Measurements from ENCODE around the gene NUDT9. TPM values are rescaled to one million over a fixed set of nuclear protein-coding genes. Genes with fewer than 3 reads are reported as not detected.

NUDT9 gene
- polyA plus RNA-seq, 1 of the 3 experiments (the other 2 are of a cell fraction) = 21.8 TPM

DNA sequence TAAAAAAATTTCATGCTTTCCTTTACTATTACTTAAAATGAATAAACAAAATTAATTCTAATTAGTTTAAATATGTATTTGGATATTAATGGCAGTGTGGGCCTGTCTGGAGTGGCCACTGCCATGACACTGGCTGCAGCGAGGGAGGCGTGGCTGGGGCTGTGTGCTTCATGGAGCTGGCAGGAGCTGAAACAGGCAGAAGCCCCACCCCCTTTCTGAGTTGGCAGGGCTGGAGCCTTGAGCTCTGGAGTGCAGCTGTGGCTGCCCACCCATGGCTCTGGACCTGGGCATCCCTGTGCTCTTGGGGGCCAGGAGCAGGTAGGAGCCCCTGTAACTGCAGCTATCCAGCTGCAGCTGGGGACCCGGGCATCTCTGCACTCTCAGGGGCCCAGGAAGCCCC is 23.2 kb upstream of the NUDT9 start:
- H3F3A ChIP-seq (replicated peaks; ENCODE audit: insufficient read depth) = no peaks in the 10 kb centered on the region
- no peaks in the 10 kb centered on the region for H3K27me3 ChIP-seq (ENCODE audit: insufficient read depth)
- peak; percentile 39 for DNase-seq
- POLR2A ChIA-PET = interaction anchor here (0.9 kb wide), 1 partner anchor 8 kb away, joined by 5 read pairs; the partner anchor contains the start of gene HSD17B11
- H3K9ac ChIP-seq = no peak overlapping the region
- H4K20me1 ChIP-seq (ENCODE audit: insufficient read depth) = no peaks in the 10 kb centered on the region
- no peak overlapping the region for H3K4me2 ChIP-seq
- no peaks in the 10 kb centered on the region for H3K36me3 ChIP-seq (replicated peaks in 1 of 2; ENCODE audit: control insufficient read depth in 1 of 2, insufficient read depth in 2 of 2, low read length in 1 of 2)
- H3K9me2 ChIP-seq = no peaks in the 10 kb centered on the region
- 100% methylated on average over 2 of the region's 3 CpGs for WGBS (ENCODE audit: low lambda C conversion rate)
- TF ChIP-seq EP300 (IDR thresholded peaks at IDR 0.05; ENCODE audit: borderline replicate concordance in 1 of 2, low read depth in 1 of 2, low read length in 1 of 2) = no peak
- H3K4me1 ChIP-seq (ENCODE audit: control insufficient read depth in 1 of 2, insufficient read depth in 2 of 2, low read depth in 1 of 2, low read length in 1 of 2) = no peaks in the 10 kb centered on the region; a peak in 1 of 4 replicates
- no peak overlapping the region for H3K4me3 ChIP-seq (ENCODE audit: low read depth in 2 of 2, low read length in 1 of 2)
- H3K27ac ChIP-seq (ENCODE audit: low read depth in 2 of 2, low read length in 1 of 2) = no peak overlapping the region
- CTCF ChIA-PET = interaction anchor here (2.2 kb wide), 1 partner anchor 23 kb away, joined by 8 read pairs; no protein-coding TSS in a partner anchor
- H3K79me2 ChIP-seq (ENCODE audit: insufficient read depth) = no peaks in the 10 kb centered on the region
- H3K9me3 ChIP-seq = no peaks in the 10 kb centered on the region; the same call in 1 of the 2 replicates
- H2AFZ ChIP-seq (ENCODE audit: low read depth) = no peak overlapping the region

DNA sequence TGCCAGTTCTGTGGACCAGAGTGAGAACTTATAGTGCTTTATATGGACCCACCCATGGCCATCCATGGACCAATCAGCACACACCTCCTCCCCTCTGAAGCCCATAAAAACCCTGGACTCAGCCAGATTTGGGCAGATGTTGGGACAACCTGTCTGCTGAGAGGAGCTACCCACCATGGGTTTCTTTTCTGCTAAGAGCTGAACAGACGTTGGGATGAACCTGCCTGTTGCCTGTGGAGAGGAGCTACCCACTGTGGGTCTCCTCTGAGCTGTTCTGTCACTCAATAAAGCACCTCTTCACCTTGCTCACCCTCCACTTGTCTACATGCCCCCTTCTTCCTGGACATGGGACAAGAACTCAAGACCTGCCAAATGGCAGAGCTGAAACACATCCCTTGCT is 22.4 kb upstream of the NUDT9 start:
- no peak for DNase-seq
- Histone ChIP-seq H3K36me3 (replicated peaks in 1 of 2; ENCODE audit: control insufficient read depth in 1 of 2, insufficient read depth in 2 of 2, low read length in 1 of 2) (no peaks in the 10 kb centered on the region), H3K9me3 (no peaks in the 10 kb centered on the region; the same call in 1 of the 2 replicates), H3F3A (replicated peaks; ENCODE audit: insufficient read depth) (no peaks in the 10 kb centered on the region), H3K27ac (ENCODE audit: low read depth in 2 of 2, low read length in 1 of 2) (no peak overlapping the region), H2AFZ (ENCODE audit: low read depth) (no peak overlapping the region), H3K27me3 (ENCODE audit: insufficient read depth) (no peaks in the 10 kb centered on the region), H3K9ac (no peak overlapping the region), H3K9me2 (no peaks in the 10 kb centered on the region), H4K20me1 (ENCODE audit: insufficient read depth) (no peaks in the 10 kb centered on the region), H3K4me3 (ENCODE audit: low read depth in 2 of 2, low read length in 1 of 2) (no peak overlapping the region), H3K4me2 (no peak overlapping the region), H3K4me1 (ENCODE audit: control insufficient read depth in 1 of 2, insufficient read depth in 2 of 2, low read depth in 1 of 2, low read length in 1 of 2) (no peaks in the 10 kb centered on the region; a peak in 1 of 4 replicates), H3K79me2 (ENCODE audit: insufficient read depth) (no peaks in the 10 kb centered on the region)
- CTCF ChIA-PET = interaction anchor here (1.2 to 2.2 kb wide), 2 partner anchors 24 to 65 kb away, joined by 3 to 8 read pairs; no protein-coding TSS in a partner anchor
- 25% methylated on average over 1 of the region's 1 CpG for WGBS (ENCODE audit: low lambda C conversion rate)
- POLR2A ChIA-PET = interaction anchor here (0.9 kb wide), 1 partner anchor 9 kb away, joined by 5 read pairs; the partner anchor contains the start of gene HSD17B11
- TF ChIP-seq, protein P1, sequence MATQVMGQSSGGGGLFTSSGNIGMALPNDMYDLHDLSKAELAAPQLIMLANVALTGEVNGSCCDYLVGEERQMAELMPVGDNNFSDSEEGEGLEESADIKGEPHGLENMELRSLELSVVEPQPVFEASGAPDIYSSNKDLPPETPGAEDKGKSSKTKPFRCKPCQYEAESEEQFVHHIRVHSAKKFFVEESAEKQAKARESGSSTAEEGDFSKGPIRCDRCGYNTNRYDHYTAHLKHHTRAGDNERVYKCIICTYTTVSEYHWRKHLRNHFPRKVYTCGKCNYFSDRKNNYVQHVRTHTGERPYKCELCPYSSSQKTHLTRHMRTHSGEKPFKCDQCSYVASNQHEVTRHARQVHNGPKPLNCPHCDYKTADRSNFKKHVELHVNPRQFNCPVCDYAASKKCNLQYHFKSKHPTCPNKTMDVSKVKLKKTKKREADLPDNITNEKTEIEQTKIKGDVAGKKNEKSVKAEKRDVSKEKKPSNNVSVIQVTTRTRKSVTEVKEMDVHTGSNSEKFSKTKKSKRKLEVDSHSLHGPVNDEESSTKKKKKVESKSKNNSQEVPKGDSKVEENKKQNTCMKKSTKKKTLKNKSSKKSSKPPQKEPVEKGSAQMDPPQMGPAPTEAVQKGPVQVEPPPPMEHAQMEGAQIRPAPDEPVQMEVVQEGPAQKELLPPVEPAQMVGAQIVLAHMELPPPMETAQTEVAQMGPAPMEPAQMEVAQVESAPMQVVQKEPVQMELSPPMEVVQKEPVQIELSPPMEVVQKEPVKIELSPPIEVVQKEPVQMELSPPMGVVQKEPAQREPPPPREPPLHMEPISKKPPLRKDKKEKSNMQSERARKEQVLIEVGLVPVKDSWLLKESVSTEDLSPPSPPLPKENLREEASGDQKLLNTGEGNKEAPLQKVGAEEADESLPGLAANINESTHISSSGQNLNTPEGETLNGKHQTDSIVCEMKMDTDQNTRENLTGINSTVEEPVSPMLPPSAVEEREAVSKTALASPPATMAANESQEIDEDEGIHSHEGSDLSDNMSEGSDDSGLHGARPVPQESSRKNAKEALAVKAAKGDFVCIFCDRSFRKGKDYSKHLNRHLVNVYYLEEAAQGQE (IDR thresholded peaks at IDR 0.05; ENCODE audit: low read depth, low read length) = no peak
- TF ChIP-seq, protein P2, sequence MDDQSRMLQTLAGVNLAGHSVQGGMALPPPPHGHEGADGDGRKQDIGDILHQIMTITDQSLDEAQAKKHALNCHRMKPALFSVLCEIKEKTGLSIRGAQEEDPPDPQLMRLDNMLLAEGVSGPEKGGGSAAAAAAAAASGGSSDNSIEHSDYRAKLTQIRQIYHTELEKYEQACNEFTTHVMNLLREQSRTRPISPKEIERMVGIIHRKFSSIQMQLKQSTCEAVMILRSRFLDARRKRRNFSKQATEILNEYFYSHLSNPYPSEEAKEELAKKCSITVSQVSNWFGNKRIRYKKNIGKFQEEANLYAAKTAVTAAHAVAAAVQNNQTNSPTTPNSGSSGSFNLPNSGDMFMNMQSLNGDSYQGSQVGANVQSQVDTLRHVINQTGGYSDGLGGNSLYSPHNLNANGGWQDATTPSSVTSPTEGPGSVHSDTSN (IDR thresholded peaks at IDR 0.05) = no peak
- TF ChIP-seq, protein P3, sequence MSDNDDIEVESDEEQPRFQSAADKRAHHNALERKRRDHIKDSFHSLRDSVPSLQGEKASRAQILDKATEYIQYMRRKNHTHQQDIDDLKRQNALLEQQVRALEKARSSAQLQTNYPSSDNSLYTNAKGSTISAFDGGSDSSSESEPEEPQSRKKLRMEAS (IDR thresholded peaks at IDR 0.05; ENCODE audit: low read depth) = no peak
- TF ChIP-seq, protein P4, sequence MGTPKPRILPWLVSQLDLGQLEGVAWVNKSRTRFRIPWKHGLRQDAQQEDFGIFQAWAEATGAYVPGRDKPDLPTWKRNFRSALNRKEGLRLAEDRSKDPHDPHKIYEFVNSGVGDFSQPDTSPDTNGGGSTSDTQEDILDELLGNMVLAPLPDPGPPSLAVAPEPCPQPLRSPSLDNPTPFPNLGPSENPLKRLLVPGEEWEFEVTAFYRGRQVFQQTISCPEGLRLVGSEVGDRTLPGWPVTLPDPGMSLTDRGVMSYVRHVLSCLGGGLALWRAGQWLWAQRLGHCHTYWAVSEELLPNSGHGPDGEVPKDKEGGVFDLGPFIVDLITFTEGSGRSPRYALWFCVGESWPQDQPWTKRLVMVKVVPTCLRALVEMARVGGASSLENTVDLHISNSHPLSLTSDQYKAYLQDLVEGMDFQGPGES (IDR thresholded peaks at IDR 0.05; ENCODE audit: low read depth, low read length) = no peak
- no peak for TF ChIP-seq SIN3A (IDR thresholded peaks at IDR 0.05; ENCODE audit: borderline replicate concordance, low read depth, low read length)
- no peak for TF ChIP-seq FOXJ3 (CRISPR knock-in tag; IDR thresholded peaks at IDR 0.05)
- no peak for TF ChIP-seq TCF12 (IDR thresholded peaks at IDR 0.05)
- TF ChIP-seq JUND (IDR thresholded peaks at IDR 0.05) = no peak
- TF ChIP-seq, protein P5, sequence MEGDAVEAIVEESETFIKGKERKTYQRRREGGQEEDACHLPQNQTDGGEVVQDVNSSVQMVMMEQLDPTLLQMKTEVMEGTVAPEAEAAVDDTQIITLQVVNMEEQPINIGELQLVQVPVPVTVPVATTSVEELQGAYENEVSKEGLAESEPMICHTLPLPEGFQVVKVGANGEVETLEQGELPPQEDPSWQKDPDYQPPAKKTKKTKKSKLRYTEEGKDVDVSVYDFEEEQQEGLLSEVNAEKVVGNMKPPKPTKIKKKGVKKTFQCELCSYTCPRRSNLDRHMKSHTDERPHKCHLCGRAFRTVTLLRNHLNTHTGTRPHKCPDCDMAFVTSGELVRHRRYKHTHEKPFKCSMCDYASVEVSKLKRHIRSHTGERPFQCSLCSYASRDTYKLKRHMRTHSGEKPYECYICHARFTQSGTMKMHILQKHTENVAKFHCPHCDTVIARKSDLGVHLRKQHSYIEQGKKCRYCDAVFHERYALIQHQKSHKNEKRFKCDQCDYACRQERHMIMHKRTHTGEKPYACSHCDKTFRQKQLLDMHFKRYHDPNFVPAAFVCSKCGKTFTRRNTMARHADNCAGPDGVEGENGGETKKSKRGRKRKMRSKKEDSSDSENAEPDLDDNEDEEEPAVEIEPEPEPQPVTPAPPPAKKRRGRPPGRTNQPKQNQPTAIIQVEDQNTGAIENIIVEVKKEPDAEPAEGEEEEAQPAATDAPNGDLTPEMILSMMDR (IDR thresholded peaks at IDR 0.05) = no peak
- TF ChIP-seq, protein P6, sequence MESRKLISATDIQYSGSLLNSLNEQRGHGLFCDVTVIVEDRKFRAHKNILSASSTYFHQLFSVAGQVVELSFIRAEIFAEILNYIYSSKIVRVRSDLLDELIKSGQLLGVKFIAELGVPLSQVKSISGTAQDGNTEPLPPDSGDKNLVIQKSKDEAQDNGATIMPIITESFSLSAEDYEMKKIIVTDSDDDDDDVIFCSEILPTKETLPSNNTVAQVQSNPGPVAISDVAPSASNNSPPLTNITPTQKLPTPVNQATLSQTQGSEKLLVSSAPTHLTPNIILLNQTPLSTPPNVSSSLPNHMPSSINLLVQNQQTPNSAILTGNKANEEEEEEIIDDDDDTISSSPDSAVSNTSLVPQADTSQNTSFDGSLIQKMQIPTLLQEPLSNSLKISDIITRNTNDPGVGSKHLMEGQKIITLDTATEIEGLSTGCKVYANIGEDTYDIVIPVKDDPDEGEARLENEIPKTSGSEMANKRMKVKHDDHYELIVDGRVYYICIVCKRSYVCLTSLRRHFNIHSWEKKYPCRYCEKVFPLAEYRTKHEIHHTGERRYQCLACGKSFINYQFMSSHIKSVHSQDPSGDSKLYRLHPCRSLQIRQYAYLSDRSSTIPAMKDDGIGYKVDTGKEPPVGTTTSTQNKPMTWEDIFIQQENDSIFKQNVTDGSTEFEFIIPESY (IDR thresholded peaks at IDR 0.05; ENCODE audit: borderline replicate concordance, low read depth) = no peak
- no peak for TF ChIP-seq FOXM1 (IDR thresholded peaks at IDR 0.05; ENCODE audit: low read depth)
- TF ChIP-seq TAF1 (IDR thresholded peaks at IDR 0.05; ENCODE audit: borderline replicate concordance, low read depth, low read length) = no peak
- TF ChIP-seq NRF1 (IDR thresholded peaks at IDR 0.05; ENCODE audit: low read depth, low read length) = no peak
- TF ChIP-seq EZH2phosphoT487 (IDR thresholded peaks at IDR 0.05; ENCODE audit: borderline replicate concordance, low read depth) = no peak
- no peak for TF ChIP-seq FOSL2 (IDR thresholded peaks at IDR 0.05; ENCODE audit: borderline replicate concordance, low read depth)
- TF ChIP-seq RAD21 (IDR thresholded peaks at IDR 0.05; ENCODE audit: low read length) = no peak

Data from SK-N-SH (cell line).